OCI-LY3 (cell line): ENCODE data around the gene BCO1.

ENCODE experiments used
- H2AFZ ChIP-seq: fragments of 200-600, 300-600 bp; shearing (Covaris generic); 2 replicates; pipeline ENCODE4 v1.6.0; 2014; ENCODE audit warnings: antibody characterized with exemption, low read depth, low read length
- H3K27ac ChIP-seq: fragments of 200-600, 300-600 bp; sonication (generic); 2 replicates; pipeline ENCODE4 v1.5.1; 2014; ENCODE audit warnings: mild to moderate bottlenecking, low read length, moderate library complexity, mixed read lengths
- H3K27me3 ChIP-seq: fragments of 200-600, 300-600 bp; sonication (generic); 2 replicates; pipeline ENCODE4 v1.6.1; 2014; ENCODE audit warnings: low read depth, low read length, mixed read lengths
- H3K36me3 ChIP-seq: fragments of 200-600, 300-600 bp; sonication (generic); replicated peaks from 2 replicates; pipeline ENCODE3; 2014; ENCODE audit warnings: low read depth, low read length, mixed read lengths
- H3K4me1 ChIP-seq: fragments of 300-600, 200-600 bp; sonication (generic); 2 replicates; pipeline ENCODE4 v1.6.1; 2014; ENCODE audit warnings: low read length, mixed read lengths
- H3K4me2 ChIP-seq: fragments of 200-600, 300-600 bp; sonication (generic); 2 replicates; pipeline ENCODE4 v1.6.1; 2014; ENCODE audit warnings: low read length, mixed read lengths
- H3K4me3 ChIP-seq: fragments of 300-600, 200-600 bp; sonication (generic); 2 replicates; pipeline ENCODE4 v1.5.1; 2014; ENCODE audit warnings: antibody characterized with exemption, mild to moderate bottlenecking, low read length, moderate library complexity
- H3K79me2 ChIP-seq: fragments of 300-600, 200-600 bp; shearing (Covaris generic); 2 replicates; pipeline ENCODE4 v1.6.1; 2014; ENCODE audit warnings: mild to moderate bottlenecking, low read length, mixed read lengths
- H3K9ac ChIP-seq: fragments of 300-600, 200-600 bp; shearing (Covaris generic); 2 replicates; pipeline ENCODE4 v1.6.0; 2014; ENCODE audit warnings: mild to moderate bottlenecking, low read length, moderate library complexity
- H3K9me3 ChIP-seq: fragments of 200-600, 300-600 bp; shearing (Covaris generic); 2 replicates; pipeline ENCODE4 v1.6.1; 2014; ENCODE audit warnings: low read length, mixed read lengths; ENCODE audit not compliant: insufficient read depth
- H4K20me1 ChIP-seq: fragments of 200-600, 300-600 bp; sonication (generic); 2 replicates; pipeline ENCODE4 v1.6.1; 2016; ENCODE audit warnings: low read length, mixed read lengths; ENCODE audit not compliant: insufficient read depth
- EZH2phosphoT487 ChIP-seq: fragments of 200-600 bp; shearing (Covaris generic); IDR thresholded peaks from 2 replicates; pipeline ENCODE4 v1.6.1; 2018; ENCODE audit warnings: antibody characterized with exemption, mixed run types, low read depth
- TF ChIP-seq, protein P1 (sequence below): fragments of 200-600, 300-600 bp; sonication (generic); IDR thresholded peaks from 2 replicates; pipeline ENCODE4 v1.5.1; 2014; ENCODE audit warnings: antibody characterized with exemption, low read length, low read depth

BCO1 gene

DNA sequence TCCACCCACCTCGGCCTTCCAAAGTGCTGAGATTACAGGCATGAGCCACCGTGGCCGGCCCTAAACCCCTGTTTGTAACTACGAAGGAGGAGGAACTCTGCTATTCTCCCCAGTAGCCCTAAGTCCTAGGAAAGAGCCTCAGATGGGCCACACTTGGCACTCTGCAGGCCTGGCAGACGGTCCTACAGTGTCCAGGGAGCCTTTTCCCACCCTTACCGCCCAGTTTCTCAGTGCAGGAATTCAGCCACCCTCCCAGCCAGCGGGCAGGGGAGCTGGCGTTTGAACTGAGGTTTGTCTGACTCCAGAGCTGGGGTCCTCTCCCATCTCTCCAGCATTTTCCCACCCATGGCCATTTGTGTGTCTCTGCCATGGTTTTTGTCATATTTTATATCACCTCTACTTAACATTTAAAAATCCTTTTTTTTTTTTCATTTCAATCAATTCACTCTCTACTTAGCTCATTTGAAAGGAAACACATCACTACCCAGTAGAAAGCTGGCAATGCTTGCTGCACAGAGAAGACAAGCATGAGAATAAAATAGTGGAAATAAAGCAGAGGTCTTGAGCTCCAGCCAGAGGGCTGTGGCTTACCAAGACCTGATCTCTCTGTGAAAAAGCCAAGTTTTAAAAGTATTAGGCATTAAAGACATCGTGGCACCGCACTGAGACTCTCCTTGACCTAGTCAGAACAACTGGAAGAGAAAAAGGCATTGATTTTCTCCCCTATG, 34.9 kb downstream of the BCO1 start:
- Histone ChIP-seq H3K36me3 (no peaks in the 10 kb centered on the region), H3K4me2 (peak overlapping the region; percentile 48), H3K9me3 (no peaks in the 10 kb centered on the region), H3K4me1 (peaks cover 10% of the 10 kb centered on the region), H3K27me3 (no peaks in the 10 kb centered on the region), H3K9ac (peak overlapping the region; percentile 30; the same call in 1 of the 2 replicates), H3K27ac (no peak overlapping the region), H2AFZ (peak overlapping the region; percentile 88), H4K20me1 (no peaks in the 10 kb centered on the region), H3K4me3 (peak overlapping the region; percentile 35; the same call in 1 of the 2 replicates), H3K79me2 (no peaks in the 10 kb centered on the region)
- no peak for TF ChIP-seq EZH2phosphoT487
- TF ChIP-seq, protein P1, sequence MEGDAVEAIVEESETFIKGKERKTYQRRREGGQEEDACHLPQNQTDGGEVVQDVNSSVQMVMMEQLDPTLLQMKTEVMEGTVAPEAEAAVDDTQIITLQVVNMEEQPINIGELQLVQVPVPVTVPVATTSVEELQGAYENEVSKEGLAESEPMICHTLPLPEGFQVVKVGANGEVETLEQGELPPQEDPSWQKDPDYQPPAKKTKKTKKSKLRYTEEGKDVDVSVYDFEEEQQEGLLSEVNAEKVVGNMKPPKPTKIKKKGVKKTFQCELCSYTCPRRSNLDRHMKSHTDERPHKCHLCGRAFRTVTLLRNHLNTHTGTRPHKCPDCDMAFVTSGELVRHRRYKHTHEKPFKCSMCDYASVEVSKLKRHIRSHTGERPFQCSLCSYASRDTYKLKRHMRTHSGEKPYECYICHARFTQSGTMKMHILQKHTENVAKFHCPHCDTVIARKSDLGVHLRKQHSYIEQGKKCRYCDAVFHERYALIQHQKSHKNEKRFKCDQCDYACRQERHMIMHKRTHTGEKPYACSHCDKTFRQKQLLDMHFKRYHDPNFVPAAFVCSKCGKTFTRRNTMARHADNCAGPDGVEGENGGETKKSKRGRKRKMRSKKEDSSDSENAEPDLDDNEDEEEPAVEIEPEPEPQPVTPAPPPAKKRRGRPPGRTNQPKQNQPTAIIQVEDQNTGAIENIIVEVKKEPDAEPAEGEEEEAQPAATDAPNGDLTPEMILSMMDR: no peak

DNA sequence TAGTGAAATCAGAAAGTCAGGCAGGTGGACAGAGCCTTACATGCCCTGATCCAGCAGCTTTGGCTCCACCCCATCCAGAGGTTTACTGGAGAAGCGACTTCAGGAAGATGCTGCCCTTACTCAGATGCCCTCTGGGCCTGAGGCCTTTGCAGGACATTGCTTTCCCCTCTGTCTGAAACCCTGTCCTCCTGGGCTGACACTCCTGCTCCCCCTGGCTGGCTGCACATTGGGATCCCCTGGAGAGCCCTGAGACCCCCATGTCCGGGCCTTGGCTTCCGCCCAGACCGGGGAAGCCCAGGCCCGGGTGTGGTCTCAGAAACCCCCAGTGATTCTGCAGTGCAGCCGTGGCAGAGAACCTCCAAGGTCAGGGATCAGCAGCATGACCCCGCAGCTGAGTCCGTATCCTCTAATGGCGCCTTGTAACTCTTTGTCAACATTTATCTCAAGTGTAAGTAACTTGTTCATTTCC, 36.6 kb downstream of the BCO1 start:
- H3K4me2 ChIP-seq: no peak overlapping the region
- no peak overlapping the region for H2AFZ ChIP-seq
- no peak overlapping the region for H3K9ac ChIP-seq
- H3K27me3 ChIP-seq: no peaks in the 10 kb centered on the region
- H3K36me3 ChIP-seq: no peaks in the 10 kb centered on the region
- peaks cover 10% of the 10 kb centered on the region for H3K4me1 ChIP-seq
- no peak overlapping the region for H3K27ac ChIP-seq
- no peak overlapping the region for H3K4me3 ChIP-seq
- no peak for TF ChIP-seq EZH2phosphoT487
- no peaks in the 10 kb centered on the region for H4K20me1 ChIP-seq
- H3K79me2 ChIP-seq: no peaks in the 10 kb centered on the region
- H3K9me3 ChIP-seq: no peaks in the 10 kb centered on the region

DNA sequence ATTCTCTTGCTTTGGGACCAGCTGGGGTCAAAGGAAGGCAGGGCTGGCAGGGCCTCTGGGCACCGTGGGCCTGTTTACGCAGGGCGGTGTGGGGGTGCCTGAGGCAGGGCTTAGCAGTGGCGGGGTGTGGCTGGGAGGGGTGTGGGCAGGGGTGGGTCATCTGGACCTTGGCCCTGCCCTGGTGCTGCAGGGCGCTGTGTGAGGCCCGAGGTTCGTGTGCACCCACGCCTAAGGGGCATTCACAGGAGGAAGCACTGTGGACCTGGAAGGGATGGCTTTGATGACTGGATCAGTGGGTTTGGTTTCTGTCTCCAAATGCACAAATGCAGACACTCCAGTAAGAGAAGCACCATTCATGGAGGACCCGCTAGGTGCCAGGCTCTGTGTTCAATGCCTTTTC, 37.3 kb downstream of the BCO1 start:
- H3K4me1 ChIP-seq: peaks cover 10% of the 10 kb centered on the region
- H3K27me3 ChIP-seq: no peaks in the 10 kb centered on the region

DNA sequence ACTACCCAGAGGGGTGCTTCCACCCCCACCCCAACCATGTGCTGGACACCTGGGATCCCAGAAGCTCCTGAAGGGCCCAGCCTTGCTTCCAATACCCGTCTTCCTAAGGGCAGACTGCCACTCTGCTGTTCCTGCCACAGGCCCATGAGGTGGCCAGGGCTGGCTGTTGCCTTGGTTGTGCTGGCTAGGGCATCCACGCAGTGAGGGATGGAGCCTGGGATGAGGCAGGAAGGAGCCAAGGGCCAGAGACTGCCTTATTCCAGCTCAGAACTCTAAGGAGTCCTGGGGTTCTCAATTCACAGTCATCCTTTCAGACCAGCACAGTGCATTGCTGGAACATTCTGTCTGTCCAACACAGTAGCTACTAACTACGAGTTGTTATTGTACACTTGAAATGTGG, 37.8 kb downstream of the BCO1 start:
- H2AFZ ChIP-seq: no peak overlapping the region
- H3K9me3 ChIP-seq: no peaks in the 10 kb centered on the region
- no peak overlapping the region for H3K4me2 ChIP-seq
- no peak overlapping the region for H3K9ac ChIP-seq
- H3K27me3 ChIP-seq: no peaks in the 10 kb centered on the region
- H3K4me1 ChIP-seq: peaks cover 10% of the 10 kb centered on the region
- no peaks in the 10 kb centered on the region for H3K79me2 ChIP-seq
- H3K4me3 ChIP-seq: no peak overlapping the region
- H4K20me1 ChIP-seq: no peaks in the 10 kb centered on the region
- no peaks in the 10 kb centered on the region for H3K36me3 ChIP-seq
- TF ChIP-seq, protein P1: no peak
- no peak for TF ChIP-seq EZH2phosphoT487
- no peak overlapping the region for H3K27ac ChIP-seq

More for the DNA sequence above, 37.3 kb downstream of the BCO1 start:
- TF ChIP-seq EZH2phosphoT487: no peak
- TF ChIP-seq, protein P1: no peak
- H3K9me3 ChIP-seq: no peaks in the 10 kb centered on the region
- no peak overlapping the region for H2AFZ ChIP-seq
- H3K36me3 ChIP-seq: no peaks in the 10 kb centered on the region
- no peak overlapping the region for H3K4me2 ChIP-seq
- H3K79me2 ChIP-seq: no peaks in the 10 kb centered on the region
- no peak overlapping the region for H3K27ac ChIP-seq
- no peak overlapping the region for H3K4me3 ChIP-seq
- no peaks in the 10 kb centered on the region for H4K20me1 ChIP-seq
- no peak overlapping the region for H3K9ac ChIP-seq
